Body of pancreas (tissue), 4 donors: ENCODE measurements around the gene OTUD7B. TPM values are rescaled to one million over a fixed set of nuclear protein-coding genes. Genes with fewer than 3 reads are reported as not detected.

ENCODE experiments used
- ATAC-seq: fragments of 150-250 bp; one replicate; pipeline ENCODE4 v1.9.1; 2016
- DNase-seq, 4 donors: peaks; one replicate each; pipeline ENCODE4 v3.0.0-alpha.2; 2019
- H3K27ac ChIP-seq, 4 donors: fragments of 200-600 bp; sonication (generic); 1 replicate in 3 of 4; 2 replicates in 1 of 4; pipeline versions ENCODE4 v1.5.1 to v1.6.1; 2016 to 2019; ENCODE audit warnings: mild to moderate bottlenecking in 1 of 4, mixed read lengths in 1 of 4, moderate library complexity in 1 of 4
- H3K27me3 ChIP-seq, 2 donors: fragments of 200-600 bp; sonication (generic); one replicate each; pipeline ENCODE4 v1.6.0; 2016; ENCODE audit warnings: mild to moderate bottlenecking in 1 of 2
- H3K36me3 ChIP-seq, 2 donors: fragments of 200-600 bp; sonication (generic); replicated peaks in 1 of 2; 2 replicates each; pipeline ENCODE4 v1.5.1; 2016; ENCODE audit warnings: low read depth in 2 of 2; ENCODE audit not compliant: insufficient read depth in 1 of 2
- H3K4me1 ChIP-seq: fragments of 200-600 bp; sonication (generic); one replicate; pipeline ENCODE4 v1.6.0; 2016
- H3K4me3 ChIP-seq, 2 donors: fragments of 200-600 bp; sonication (generic); 1 replicate in 1 of 2; 2 replicates in 1 of 2; pipeline ENCODE4 v1.5.1; 2016 to 2019
- H3K9me3 ChIP-seq, 3 donors: fragments of 200-600 bp; sonication (generic); 1 replicate in 2 of 3; 2 replicates in 1 of 3; pipeline ENCODE4 v1.5.1; 2016
- CTCF ChIP-seq, 7 experiments: fragments of 450-650 bp in 4 of 7; fragments of 200-600 bp in 3 of 7; sonication (generic) in 3 of 7; IDR thresholded peaks; one replicate each; pipeline ENCODE4 v1.5.1; 2016 to 2019; ENCODE audit warnings: antibody characterized with exemption in 7 of 7
- POLR2A ChIP-seq, 3 donors: fragments of 450-650 bp; IDR thresholded peaks; one replicate each; pipeline ENCODE4 v1.6.1; 2016; ENCODE audit warnings: antibody characterized with exemption in 3 of 3, mild to moderate bottlenecking in 2 of 3
- WGBS, 2 donors: methylation state at CpG; one replicate each; pipeline ENCODE4 v1.1.5; 2017; 5-methylcytosine and 5-hydroxymethylcytosine counted together
- intact Hi-C: fragments of 100-400 bp; cut with DNase I; formaldehyde crosslinking; loops from one replicate; pipeline ENCODE4 v1.15.1; 2023
- total RNA-seq, 2 donors: library from RNA; depleted of rRNA; stranded (reverse); fragments of >200 nt; gene quantifications; one replicate each; pipeline ENCODE4 v1.1.0, GENCODE V29; 2016

OTUD7B gene
- total RNA-seq, 2 donors from 2014 or later = 8.6 to 13.2 TPM

GRCh38 chr1:150051089-150051373 is 40.5 kb upstream of the OTUD7B start:
- TF ChIP-seq CTCF (IDR thresholded peaks at IDR 0.05) (no peak), POLR2A (IDR thresholded peaks at IDR 0.05) (no peak)
- H3K27ac ChIP-seq = no peak overlapping the region
- intact Hi-C loops = loop anchor here (5.0 kb wide), 1 partner anchor 89 kb away; no protein-coding TSS in a partner anchor
- no peak for ATAC-seq
- WGBS, 2 donors = 53 to 55% methylated on average over 7 of the region's 7 CpGs
- no peaks in the 10 kb centered on the region for H3K9me3 ChIP-seq
- H3K27me3 ChIP-seq = no peaks in the 10 kb centered on the region
- H3K36me3 ChIP-seq = no peaks in the 10 kb centered on the region
- DNase-seq = no peak
- no peak overlapping the region for H3K4me3 ChIP-seq
- H3K4me1 ChIP-seq = no peaks in the 10 kb centered on the region

- DNase-seq = no peak
- H3K27me3 ChIP-seq = no peaks in the 10 kb centered on the region
- intact Hi-C loops = loop anchor here (5.0 kb wide), 1 partner anchor 88 kb away; no protein-coding TSS in a partner anchor
- no peaks in the 10 kb centered on the region for H3K36me3 ChIP-seq
- H3K27ac ChIP-seq = no peak overlapping the region
- H3K9me3 ChIP-seq = no peaks in the 10 kb centered on the region
- no peak for ATAC-seq
- no peak overlapping the region for H3K4me3 ChIP-seq
- 88 to 91% methylated on average over 2 of the region's 2 CpGs for WGBS, 2 donors
- no peaks in the 10 kb centered on the region for H3K4me1 ChIP-seq
- TF ChIP-seq CTCF (IDR thresholded peaks at IDR 0.05) (no peak), POLR2A (IDR thresholded peaks at IDR 0.05) (no peak)
Observed at GRCh38 chr1:150049926-150050325, 39.4 kb upstream of the OTUD7B start.

GRCh38 chr1:150034336-150034735 is 23.8 kb upstream of the OTUD7B start:
- Histone ChIP-seq H3K4me1 (peaks cover 13% of the 10 kb centered on the region), H3K27ac (no peak overlapping the region), H3K36me3 (no peaks in the 10 kb centered on the region), H3K4me3 (no peak overlapping the region), H3K9me3 (no peaks in the 10 kb centered on the region), H3K27me3 (no peaks in the 10 kb centered on the region)
- intact Hi-C loops = no loop called here
- DNase-seq = no peak
- ATAC-seq = no peak
- TF ChIP-seq POLR2A (IDR thresholded peaks at IDR 0.05) (no peak), CTCF (IDR thresholded peaks at IDR 0.05) (no peak)

- WGBS, 2 donors = 95 to 100% methylated on average over 1 of the region's 1 CpG
- Histone ChIP-seq H3K4me1 (peaks cover 13% of the 10 kb centered on the region), H3K9me3 (no peaks in the 10 kb centered on the region), H3K27me3 (no peaks in the 10 kb centered on the region), H3K27ac (no peak overlapping the region), H3K4me3 (no peak overlapping the region), H3K36me3 (no peaks in the 10 kb centered on the region)
- intact Hi-C loops = no loop called here
- ATAC-seq = no peak
- no peak for DNase-seq
- TF ChIP-seq CTCF (IDR thresholded peaks at IDR 0.05) (no peak), POLR2A (IDR thresholded peaks at IDR 0.05) (no peak)
Observed at GRCh38 chr1:150028322-150028721, 17.8 kb upstream of the OTUD7B start.

- Histone ChIP-seq H3K4me1 (peaks cover 34% of the 10 kb centered on the region), H3K4me3 (no peak overlapping the region), H3K27ac (no peak overlapping the region), H3K36me3 (no peaks in the 10 kb centered on the region), H3K9me3 (no peaks in the 10 kb centered on the region), H3K27me3 (no peaks in the 10 kb centered on the region)
- no peak for TF ChIP-seq CTCF (IDR thresholded peaks at IDR 0.05)
- DNase-seq (no peak), ATAC-seq (no peak)
- intact Hi-C loops = no loop called here
- 78 to 85% methylated on average over 2 of the region's 2 CpGs for WGBS, 2 donors
Observed at GRCh38 chr1:150024156-150024555, 13.6 kb upstream of the OTUD7B start.
